ENCODE measurements around the gene KIF19.

- TF ChIP-seq, protein P1, sequence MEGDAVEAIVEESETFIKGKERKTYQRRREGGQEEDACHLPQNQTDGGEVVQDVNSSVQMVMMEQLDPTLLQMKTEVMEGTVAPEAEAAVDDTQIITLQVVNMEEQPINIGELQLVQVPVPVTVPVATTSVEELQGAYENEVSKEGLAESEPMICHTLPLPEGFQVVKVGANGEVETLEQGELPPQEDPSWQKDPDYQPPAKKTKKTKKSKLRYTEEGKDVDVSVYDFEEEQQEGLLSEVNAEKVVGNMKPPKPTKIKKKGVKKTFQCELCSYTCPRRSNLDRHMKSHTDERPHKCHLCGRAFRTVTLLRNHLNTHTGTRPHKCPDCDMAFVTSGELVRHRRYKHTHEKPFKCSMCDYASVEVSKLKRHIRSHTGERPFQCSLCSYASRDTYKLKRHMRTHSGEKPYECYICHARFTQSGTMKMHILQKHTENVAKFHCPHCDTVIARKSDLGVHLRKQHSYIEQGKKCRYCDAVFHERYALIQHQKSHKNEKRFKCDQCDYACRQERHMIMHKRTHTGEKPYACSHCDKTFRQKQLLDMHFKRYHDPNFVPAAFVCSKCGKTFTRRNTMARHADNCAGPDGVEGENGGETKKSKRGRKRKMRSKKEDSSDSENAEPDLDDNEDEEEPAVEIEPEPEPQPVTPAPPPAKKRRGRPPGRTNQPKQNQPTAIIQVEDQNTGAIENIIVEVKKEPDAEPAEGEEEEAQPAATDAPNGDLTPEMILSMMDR (IDR thresholded peaks at IDR 0.05), result no peak
- no peak for TF ChIP-seq POLR2AphosphoS5 (IDR thresholded peaks at IDR 0.05)
Measured at GRCh38 chr17:74288785-74289184, 37.2 kb upstream of the KIF19 start.
